Keratinocyte (primary cell): ENCODE measurements around the gene ADCY5.

Source experiments
- CTCF ChIP-seq, 3 experiments: IDR thresholded peaks in 1 of 3; conservative IDR thresholded peaks in 1 of 3; optimal IDR thresholded peaks in 1 of 3; 2 replicates in 2 of 3; 3 replicates in 1 of 3; pipeline versions ENCODE3 to v1.5.1; 2011; ENCODE audit warnings: low read length in 3 of 3, mild to moderate bottlenecking in 3 of 3, moderate library complexity in 2 of 3, control low read depth in 1 of 3, inconsistent platforms in 1 of 3; ENCODE audit not compliant: insufficient read depth in 2 of 3; ENCODE audit errors: extremely low read depth in 1 of 3
- EZH2 ChIP-seq: IDR thresholded peaks from one replicate; pipeline ENCODE4 v1.6.1; 2012; ENCODE audit warnings: inconsistent platforms, mild to moderate bottlenecking, low read length, moderate library complexity

DNA sequence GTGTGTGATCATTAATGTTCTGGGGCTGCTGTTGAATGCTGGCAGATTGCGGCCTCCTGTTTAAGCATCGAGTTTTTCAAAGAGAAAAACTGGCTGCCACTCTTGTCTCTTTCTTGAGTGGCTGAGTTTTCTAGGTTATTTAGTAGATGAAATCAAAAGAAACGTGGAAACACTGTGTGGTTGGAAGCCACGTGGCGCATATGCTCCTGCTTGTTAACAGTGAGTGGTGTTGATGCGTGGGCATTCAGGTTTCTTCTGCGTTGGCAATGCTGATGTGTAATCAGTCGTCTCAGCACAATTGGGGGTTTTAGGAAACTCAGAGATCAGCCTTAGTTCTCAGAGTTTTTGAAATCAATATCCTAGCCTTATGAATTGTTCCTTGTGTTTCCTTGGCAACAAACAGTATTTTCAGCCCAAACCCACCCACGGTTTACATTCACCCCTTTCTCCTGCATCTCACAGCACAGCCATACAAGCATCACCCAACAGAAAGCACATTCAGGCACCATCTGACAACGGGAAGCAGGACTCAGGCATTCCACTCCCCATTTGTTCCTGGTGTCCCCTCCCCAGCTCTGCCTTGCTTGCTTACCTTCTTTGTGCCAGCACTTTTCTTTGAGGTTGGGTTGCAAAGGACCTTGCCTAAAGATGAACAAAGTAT is 172.4 kb downstream of the ADCY5 start:
- TF ChIP-seq CTCF (optimal IDR thresholded peaks at IDR 0.05 in 1 of 3, IDR thresholded peaks at IDR 0.05 in 1 of 3, conservative IDR thresholded peaks at IDR 0.05 in 1 of 3; ENCODE audit: extremely low read depth in 1 of 3, insufficient read depth in 2 of 3, low read length in 3 of 3) (no peak), EZH2 (no peak)
